KG1 (cell line): ENCODE data around the gene TRAF3IP3.

Source experiments
- DNase-seq: peaks from one replicate; lab custom pipeline; 2025; lab: John Stamatoyannopoulos, UW

TRAF3IP3 gene

GRCh38 chr1:209738270-209738669 is 17.6 kb upstream of the TRAF3IP3 start:
- no peak for DNase-seq

DNA sequence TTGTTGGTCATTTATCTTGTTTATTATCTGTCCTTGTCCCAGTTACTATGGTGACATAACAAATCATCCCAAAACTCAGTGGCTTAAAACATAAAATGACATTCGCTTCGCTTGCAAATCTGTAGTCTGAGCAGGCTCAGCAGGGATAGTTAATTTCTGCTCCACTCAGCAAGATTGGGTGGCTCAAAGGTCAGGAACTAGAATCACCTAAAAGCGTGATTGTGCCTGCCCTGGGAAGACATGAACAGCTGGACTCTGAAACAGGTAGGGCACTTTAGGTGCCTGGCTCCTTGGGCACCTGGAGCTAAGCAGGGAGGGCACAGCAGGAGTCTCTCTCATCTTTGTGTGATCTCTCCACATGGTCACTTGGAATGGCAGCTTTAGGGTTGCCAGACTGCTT is 14.7 kb upstream of the TRAF3IP3 start:
- no peak for DNase-seq

- DNase-seq = no peak
These were observed 14.0 kb upstream of the TRAF3IP3 start for GRCh38 chr1:209741889-209742288.

GRCh38 chr1:209742409-209743144 is 13.3 kb upstream of the TRAF3IP3 start:
- DNase-seq = no peak

DNA sequence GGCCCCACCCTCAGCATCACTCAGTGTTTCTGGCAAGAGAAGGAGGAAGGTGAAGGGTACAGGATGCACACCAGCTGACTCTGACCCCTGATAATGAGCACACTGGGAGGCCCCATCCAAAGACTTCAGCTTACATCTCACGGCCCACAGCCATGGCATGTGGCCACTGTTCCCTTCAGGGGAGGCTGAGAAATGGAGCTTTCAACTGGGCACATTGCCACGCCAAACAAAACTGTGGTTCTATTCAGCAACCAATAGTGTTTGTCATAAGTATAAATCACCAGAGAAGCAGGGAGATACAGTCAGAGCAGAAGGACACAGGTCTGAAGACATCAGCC is 12.7 kb upstream of the TRAF3IP3 start:
- no peak for DNase-seq

DNA sequence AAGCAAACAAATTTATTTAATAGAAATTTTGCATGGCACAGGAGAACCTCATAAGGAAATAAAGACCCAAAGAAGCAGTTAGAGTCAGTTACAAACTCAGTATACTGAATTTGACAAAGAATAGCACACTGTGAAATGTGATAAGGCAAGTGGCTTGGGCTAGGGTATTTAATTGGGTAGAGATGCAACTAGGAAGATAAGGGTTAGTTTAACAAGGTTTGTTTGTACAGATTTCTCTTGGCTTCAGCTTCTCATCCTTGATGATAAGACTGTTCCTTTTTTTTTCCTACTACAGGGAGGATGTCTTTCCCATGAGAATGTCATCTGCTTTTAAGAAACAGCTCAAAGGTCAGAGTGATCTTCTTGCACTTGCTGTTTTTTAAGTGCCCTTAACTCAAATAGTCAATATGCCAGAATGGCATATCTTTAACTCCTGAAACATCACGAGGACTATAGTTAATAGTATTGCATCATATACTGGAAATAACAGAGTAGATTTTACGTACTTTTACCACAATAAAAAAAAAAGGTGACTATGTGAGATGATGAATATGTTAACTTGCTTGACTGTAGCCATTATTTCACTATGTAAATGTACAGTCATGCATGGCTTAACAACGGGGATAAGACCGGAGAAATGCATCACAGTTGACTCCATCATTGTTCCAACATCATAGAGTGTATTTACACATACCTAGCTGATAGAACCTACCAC is 9.2 kb upstream of the TRAF3IP3 start:
- no peak for DNase-seq

DNA sequence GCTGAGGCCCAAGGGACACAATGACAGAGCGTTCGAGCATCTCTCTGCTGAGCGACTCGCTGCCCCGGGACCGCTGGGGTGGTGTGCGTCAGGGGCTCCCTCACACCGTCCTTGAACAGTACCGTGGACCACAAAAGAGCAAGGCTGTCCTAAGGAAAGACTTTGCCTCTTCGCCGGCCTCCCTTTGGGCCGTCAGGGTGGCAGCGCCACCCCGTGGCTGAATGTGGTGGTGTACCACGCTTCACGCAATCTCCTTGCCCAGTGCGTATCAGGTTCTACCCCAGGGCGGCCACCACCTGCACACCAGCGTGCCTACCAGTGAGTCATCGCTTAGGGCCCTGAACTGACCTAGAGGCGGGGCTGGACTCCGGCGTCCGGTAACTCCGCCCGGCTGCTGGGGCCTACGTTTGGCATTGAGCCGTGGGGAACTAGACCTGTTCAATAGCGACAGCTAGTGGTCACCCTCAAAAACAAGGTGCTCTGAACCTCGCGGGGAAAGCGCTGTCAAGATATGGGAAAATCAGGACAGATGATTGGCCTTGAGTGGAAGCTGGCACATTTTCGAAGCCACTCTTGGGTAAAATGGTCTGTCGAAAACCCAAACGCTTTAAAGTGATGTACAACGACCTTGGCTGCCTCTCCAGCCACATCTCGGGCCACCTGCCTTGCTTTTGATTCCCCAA is 8.1 kb upstream of the TRAF3IP3 start:
- DNase-seq = peak; percentile 5

- no peak for DNase-seq
These were observed 7.2 kb upstream of the TRAF3IP3 start for GRCh38 chr1:209748620-209749019.

DNA sequence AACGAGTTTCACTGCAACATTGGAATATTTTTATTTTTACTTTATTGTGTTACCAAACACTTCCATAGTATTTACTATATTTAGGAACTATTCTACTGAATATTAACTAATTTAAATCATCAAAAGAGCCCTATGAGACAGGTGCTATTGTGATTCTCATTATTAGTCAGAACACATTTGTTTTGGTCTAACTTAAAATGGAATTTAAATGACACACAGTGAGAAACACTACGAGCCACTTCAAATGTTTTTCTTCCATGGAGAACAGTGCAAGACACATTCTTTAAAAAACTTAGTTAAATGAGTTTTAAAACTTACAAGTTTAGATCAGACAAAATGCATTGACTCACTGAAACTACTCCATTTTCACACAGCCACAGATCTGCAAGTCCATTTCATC is 6.6 kb upstream of the TRAF3IP3 start:
- no peak for DNase-seq

GRCh38 chr1:209749670-209750323 is 6.1 kb upstream of the TRAF3IP3 start:
- DNase-seq = no peak

- DNase-seq = no peak
These were observed 4.1 kb upstream of the TRAF3IP3 start for GRCh38 chr1:209751627-209752231.

GRCh38 chr1:209752890-209753289 is 3.0 kb upstream of the TRAF3IP3 start:
- no peak for DNase-seq

DNA sequence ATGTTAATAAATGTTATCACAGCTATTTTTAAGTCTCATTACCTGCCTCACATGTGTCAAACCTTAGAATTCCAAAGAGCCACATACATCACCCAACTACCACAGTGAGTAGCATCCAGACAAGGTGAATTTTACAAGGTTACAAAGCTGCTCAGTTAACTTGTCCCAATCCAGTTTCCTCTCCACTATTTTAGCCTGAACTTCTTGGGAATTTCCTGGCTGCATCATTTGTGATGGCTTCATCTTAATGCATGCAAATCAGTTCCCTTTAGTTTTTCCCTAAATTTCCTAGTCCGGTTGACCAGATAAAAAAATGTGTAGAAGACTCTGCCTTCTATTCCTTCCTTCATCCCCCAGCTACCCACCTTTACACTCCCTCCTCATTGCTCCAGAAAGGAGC is 597 bp upstream of the TRAF3IP3 start:
- DNase-seq = no peak

GRCh38 chr1:209756615-209757445 is 977 bp downstream of the TRAF3IP3 start:
- DNase-seq = peak; percentile 58

DNA sequence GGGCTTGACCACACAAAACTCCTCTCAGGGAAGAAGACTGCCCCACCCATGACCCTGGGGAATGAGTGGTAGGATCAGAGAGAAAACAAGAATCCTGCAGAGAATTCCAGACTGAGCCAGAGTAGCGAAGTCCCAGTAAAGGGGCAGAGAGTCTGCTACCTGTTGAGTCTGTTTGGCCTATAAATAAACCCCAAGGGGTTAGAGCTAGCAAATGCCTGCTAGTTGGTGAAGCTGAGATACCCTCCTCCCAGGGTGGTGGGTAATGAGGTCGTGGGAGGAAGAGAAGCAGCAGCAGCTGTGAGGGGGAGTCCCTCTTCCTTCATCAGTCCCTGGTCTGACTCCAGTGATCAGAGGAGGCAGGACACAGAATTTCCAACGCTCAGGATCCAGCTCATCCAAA is 2.5 kb downstream of the TRAF3IP3 start:
- no peak for DNase-seq

- DNase-seq = no peak
These were observed 4.0 kb downstream of the TRAF3IP3 start for GRCh38 chr1:209759829-209760359.

GRCh38 chr1:209761011-209761635 is 5.3 kb downstream of the TRAF3IP3 start:
- DNase-seq = no peak

- DNase-seq = no peak
These were observed 10.2 kb downstream of the TRAF3IP3 start for GRCh38 chr1:209766051-209766450.

DNA sequence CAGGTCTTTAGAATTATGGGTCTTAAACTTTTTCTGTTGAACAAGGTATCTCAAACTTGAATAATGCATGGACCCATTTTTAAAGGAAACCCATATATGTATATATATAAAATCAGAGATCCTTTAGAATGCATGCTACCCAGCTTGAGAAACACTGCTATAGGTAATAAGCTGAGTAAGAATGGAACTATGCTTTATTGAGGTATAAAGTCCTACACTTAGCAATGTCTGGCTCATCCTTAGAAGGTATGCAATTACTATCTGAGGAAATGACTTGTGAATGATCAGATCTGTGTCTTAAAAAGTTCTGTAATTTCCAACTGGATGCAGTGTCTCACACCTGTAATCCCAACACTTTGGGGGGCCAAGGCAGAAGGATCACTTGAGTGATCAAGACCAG is 11.2 kb downstream of the TRAF3IP3 start:
- no peak for DNase-seq

DNA sequence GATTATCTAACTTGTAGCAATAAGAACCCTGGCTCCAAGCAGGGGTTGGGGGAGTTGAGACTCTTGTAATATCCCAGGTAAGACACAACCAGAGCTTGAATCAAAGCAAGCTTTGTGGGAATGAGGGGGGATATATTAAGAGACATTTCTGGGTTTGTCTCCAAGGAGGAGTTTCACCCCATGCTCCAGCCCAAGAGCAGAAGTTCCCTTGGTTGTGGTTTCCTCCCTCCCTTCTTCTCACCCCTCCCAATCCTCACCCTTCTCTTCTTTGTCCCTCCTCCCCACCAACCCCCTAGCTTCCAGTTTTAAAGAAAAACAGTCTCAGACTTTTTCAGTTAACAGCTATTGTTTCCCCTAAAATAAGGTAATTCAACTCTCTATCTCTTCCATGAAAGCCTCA is 11.9 kb downstream of the TRAF3IP3 start:
- no peak for DNase-seq

- DNase-seq = peak; percentile 39
These were observed 12.5 kb downstream of the TRAF3IP3 start for GRCh38 chr1:209768354-209768774.
